Progenitor cell of endocrine pancreas (in vitro differentiated cells): ENCODE measurements around the gene LENG8. TPM values are rescaled to one million over a fixed set of nuclear protein-coding genes. Genes with fewer than 3 reads are reported as not detected.
A peak's percentile ranks its signal among the peaks of the same experiment; 100 is the strongest.

Experiments
- DNase-seq: peaks from one replicate; pipeline ENCODE4 v3.0.0; 2021; ENCODE audit warnings: low spot score; ENCODE audit not compliant: unreplicated experiment
- H3K27ac Mint-ChIP-seq: 2 replicates; pipeline ENCODE4 v1.8.0; 2021; ENCODE audit warnings: mild to moderate bottlenecking, moderate library complexity, mixed read lengths
- H3K27me3 Mint-ChIP-seq: 2 replicates; pipeline ENCODE4 v1.8.0; 2021; ENCODE audit warnings: mixed read lengths
- H3K36me3 Mint-ChIP-seq: 2 replicates; pipeline ENCODE4 v1.8.0; 2022; ENCODE audit warnings: mixed read lengths; ENCODE audit not compliant: insufficient read depth
- H3K4me1 Mint-ChIP-seq: 2 replicates; pipeline ENCODE4 v1.8.0; 2021; ENCODE audit warnings: low read depth, mixed read lengths
- H3K4me3 Mint-ChIP-seq: 2 replicates; pipeline ENCODE4 v1.8.0; 2021; ENCODE audit warnings: low read depth, mild to moderate bottlenecking, moderate library complexity, mixed read lengths
- H3K9me3 Mint-ChIP-seq: 2 replicates; pipeline ENCODE4 v1.8.0; 2021; ENCODE audit warnings: low read depth, mixed read lengths
- CTCF ChIP-seq: fragments of 200-600 bp; sonication (generic); IDR thresholded peaks from one replicate; pipeline ENCODE4 v1.5.0; 2021; ENCODE audit warnings: antibody characterized with exemption, mild to moderate bottlenecking; ENCODE audit not compliant: unreplicated experiment
- total RNA-seq: library from RNA; stranded (reverse); gene quantifications from 2 replicates; pipeline ENCODE4 v1.2.1, GENCODE V29; 2021

The LENG8 gene
- total RNA-seq, 1 donor from 2014 or later = 210 TPM

GRCh38 chr19:54408456-54409026, 40.5 kb upstream of the LENG8 start:
- Mint-ChIP-seq H3K4me1 (no peaks in the 10 kb centered on the region), H3K9me3 (peaks cover 2% of the 10 kb centered on the region), H3K4me3 (no peak overlapping the region), H3K27me3 (peaks cover 54% of the 10 kb centered on the region), H3K27ac (no peak overlapping the region), H3K36me3 (no peaks in the 10 kb centered on the region)
- DNase-seq = no peak
- no peak for TF ChIP-seq CTCF

- peaks cover 2% of the 10 kb centered on the region for H3K4me1 Mint-ChIP-seq
- H3K36me3 Mint-ChIP-seq = no peaks in the 10 kb centered on the region
- H3K4me3 Mint-ChIP-seq = no peak overlapping the region
- no peak for TF ChIP-seq CTCF
- DNase-seq = no peak
- no peak overlapping the region for H3K27ac Mint-ChIP-seq
- H3K27me3 Mint-ChIP-seq = peaks cover 64% of the 10 kb centered on the region
- H3K9me3 Mint-ChIP-seq = peaks cover 7% of the 10 kb centered on the region
Observed at GRCh38 chr19:54411033-54411432, 38.0 kb upstream of the LENG8 start.

- TF ChIP-seq CTCF = no peak
- H3K4me3 Mint-ChIP-seq = no peak overlapping the region
- peaks cover 10% of the 10 kb centered on the region for H3K4me1 Mint-ChIP-seq
- peaks cover 7% of the 10 kb centered on the region for H3K9me3 Mint-ChIP-seq
- DNase-seq = no peak
- H3K27ac Mint-ChIP-seq = no peak overlapping the region
- H3K36me3 Mint-ChIP-seq = peaks cover 4% of the 10 kb centered on the region
- peaks cover 68% of the 10 kb centered on the region for H3K27me3 Mint-ChIP-seq
Observed at GRCh38 chr19:54412877-54413276, 36.1 kb upstream of the LENG8 start.

- H3K4me3 Mint-ChIP-seq = no peak overlapping the region
Observed at GRCh38 chr19:54414156-54414555, 34.8 kb upstream of the LENG8 start.

GRCh38 chr19:54415208-54415900, 33.6 kb upstream of the LENG8 start, which contains the start of gene TTYH1:
TTYH1 (plus strand) TSS chr19:54415464; CDS start chr19:54415553, 89 bp downstream.
- Mint-ChIP-seq H3K27ac (peak within 1 kb of the TSS; percentile 63), H3K4me1 (peaks cover 19% of the 10 kb centered on the region), H3K27me3 (peaks cover 61% of the 10 kb centered on the region), H3K36me3 (peaks cover 6% of the 10 kb centered on the region), H3K9me3 (peaks cover 7% of the 10 kb centered on the region), H3K4me3 (peak within 1 kb of the TSS; percentile 82)
- peak; percentile 56 for DNase-seq
- peak; percentile 75 for TF ChIP-seq CTCF

More at GRCh38 chr19:54414156-54414555, 34.8 kb upstream of the LENG8 start:
- no peak for TF ChIP-seq CTCF
- Mint-ChIP-seq H3K27me3 (peaks cover 68% of the 10 kb centered on the region), H3K4me1 (peaks cover 15% of the 10 kb centered on the region), H3K27ac (no peak overlapping the region), H3K36me3 (peaks cover 4% of the 10 kb centered on the region), H3K9me3 (peaks cover 7% of the 10 kb centered on the region)
- no peak for DNase-seq
